Measurements from ENCODE around the gene ADRA2A. TPM values are rescaled to one million over a fixed set of nuclear protein-coding genes. Genes with fewer than 3 reads are reported as not detected.

Gene ADRA2A
- total and polyA plus RNA-seq, 12 donors, result 0.32 to 9.6 (median 2.9) TPM

DNA sequence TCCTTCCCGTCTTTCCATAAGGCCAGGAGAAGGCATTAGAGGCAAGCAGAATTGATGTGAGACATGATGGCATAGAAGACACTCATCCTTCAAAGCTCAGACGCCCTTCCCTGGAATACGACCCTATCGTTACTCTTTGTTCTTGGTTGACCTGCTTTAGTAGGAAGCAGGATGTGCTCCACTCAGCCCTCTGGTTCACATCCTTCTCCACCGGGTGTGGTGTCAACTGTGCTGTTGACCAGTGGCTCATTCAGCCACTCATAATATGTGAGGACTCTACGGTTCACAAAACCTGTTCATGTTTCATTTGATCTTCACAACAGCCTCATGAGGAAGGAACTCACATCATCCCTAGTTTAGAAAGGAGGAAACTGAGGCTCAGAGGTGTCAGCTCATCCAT lies 47.1 kb downstream of the ADRA2A start:
- intact Hi-C loops (cut with DNase I), result no loop called here
- no peak overlapping the region for H3K4me3 ChIP-seq
- no peaks in the 10 kb centered on the region for H3K27me3 ChIP-seq
- no peaks in the 10 kb centered on the region for H3K36me3 ChIP-seq (replicated peaks in 1 of 2)
- WGBS, 4 donors, result 83 to 86% (median 84%) methylated on average over 6 of the region's 6 CpGs
- no peaks in the 10 kb centered on the region for H3K4me1 ChIP-seq (replicated peaks in 1 of 2)
- TF ChIP-seq, protein P1, sequence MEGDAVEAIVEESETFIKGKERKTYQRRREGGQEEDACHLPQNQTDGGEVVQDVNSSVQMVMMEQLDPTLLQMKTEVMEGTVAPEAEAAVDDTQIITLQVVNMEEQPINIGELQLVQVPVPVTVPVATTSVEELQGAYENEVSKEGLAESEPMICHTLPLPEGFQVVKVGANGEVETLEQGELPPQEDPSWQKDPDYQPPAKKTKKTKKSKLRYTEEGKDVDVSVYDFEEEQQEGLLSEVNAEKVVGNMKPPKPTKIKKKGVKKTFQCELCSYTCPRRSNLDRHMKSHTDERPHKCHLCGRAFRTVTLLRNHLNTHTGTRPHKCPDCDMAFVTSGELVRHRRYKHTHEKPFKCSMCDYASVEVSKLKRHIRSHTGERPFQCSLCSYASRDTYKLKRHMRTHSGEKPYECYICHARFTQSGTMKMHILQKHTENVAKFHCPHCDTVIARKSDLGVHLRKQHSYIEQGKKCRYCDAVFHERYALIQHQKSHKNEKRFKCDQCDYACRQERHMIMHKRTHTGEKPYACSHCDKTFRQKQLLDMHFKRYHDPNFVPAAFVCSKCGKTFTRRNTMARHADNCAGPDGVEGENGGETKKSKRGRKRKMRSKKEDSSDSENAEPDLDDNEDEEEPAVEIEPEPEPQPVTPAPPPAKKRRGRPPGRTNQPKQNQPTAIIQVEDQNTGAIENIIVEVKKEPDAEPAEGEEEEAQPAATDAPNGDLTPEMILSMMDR (IDR thresholded peaks at IDR 0.05), result no peak
- H3K9me3 ChIP-seq (replicated peaks in 1 of 3), result no peaks in the 10 kb centered on the region
- no peak overlapping the region for H3K27ac ChIP-seq
- DNase-seq, result no peak

DNA sequence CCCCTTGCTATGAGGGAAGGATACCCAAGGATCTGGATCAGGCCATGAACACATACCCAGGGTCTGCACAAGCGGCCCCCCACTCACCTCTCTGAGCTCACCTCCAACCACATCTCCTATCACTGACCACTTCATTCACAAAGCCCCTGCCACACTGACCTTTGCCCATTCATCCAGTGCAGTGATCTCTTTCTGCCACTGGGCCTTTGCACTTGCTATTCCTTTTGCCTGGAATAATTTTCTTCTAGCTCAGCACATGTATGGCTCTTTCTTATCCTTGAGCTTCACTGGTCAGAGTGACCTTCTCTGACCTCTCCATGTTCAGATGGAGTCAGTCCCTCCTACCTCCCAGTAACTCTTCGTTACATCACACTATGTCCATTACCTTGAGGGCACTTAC lies 48.3 kb downstream of the ADRA2A start:
- Histone ChIP-seq H3K27ac (no peak overlapping the region), H3K27me3 (no peaks in the 10 kb centered on the region), H3K4me3 (no peak overlapping the region), H3K36me3 (replicated peaks in 1 of 2) (no peaks in the 10 kb centered on the region), H3K9me3 (replicated peaks in 1 of 3) (no peaks in the 10 kb centered on the region), H3K4me1 (replicated peaks in 1 of 2) (no peaks in the 10 kb centered on the region)
- intact Hi-C loops (cut with DNase I), result no loop called here
- 77 to 86% (median 85%) methylated on average over 2 of the region's 2 CpGs for WGBS, 4 donors
- TF ChIP-seq, protein P1 (IDR thresholded peaks at IDR 0.05), result no peak
- no peak for TF ChIP-seq POLR2A (IDR thresholded peaks at IDR 0.05)
- DNase-seq, result no peak

DNA sequence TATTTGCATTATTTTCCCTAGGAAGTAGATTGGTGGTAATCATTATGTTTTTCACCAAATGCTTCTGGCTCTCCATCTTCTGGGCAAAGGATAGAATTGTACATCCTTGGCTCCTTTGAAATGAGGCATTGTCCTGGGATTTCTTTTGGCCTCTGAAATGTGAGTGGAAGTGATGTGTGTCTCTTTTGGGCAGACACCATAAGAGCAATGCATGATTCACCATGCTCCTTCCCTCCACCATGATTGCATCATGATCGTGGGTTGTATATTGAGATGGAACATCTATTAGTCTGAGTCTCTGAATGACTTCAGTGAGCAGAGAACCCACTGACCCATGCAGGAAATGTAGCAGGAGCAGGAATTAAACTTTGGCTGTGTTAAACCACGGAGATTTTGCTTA lies 49.2 kb downstream of the ADRA2A start:
- no peaks in the 10 kb centered on the region for H3K27me3 ChIP-seq
- no peak overlapping the region for H3K4me3 ChIP-seq
- DNase-seq, result no peak
- H3K27ac ChIP-seq, result no peak overlapping the region
- WGBS, 4 donors, result 55 to 68% (median 57%) methylated on average over 2 of the region's 2 CpGs
- intact Hi-C loops (cut with DNase I), result no loop called here
- H3K4me1 ChIP-seq (replicated peaks in 1 of 2), result no peaks in the 10 kb centered on the region
- H3K36me3 ChIP-seq (replicated peaks in 1 of 2), result no peaks in the 10 kb centered on the region
- TF ChIP-seq, protein P1 (IDR thresholded peaks at IDR 0.05), result no peak
- TF ChIP-seq POLR2A (IDR thresholded peaks at IDR 0.05), result no peak
- no peaks in the 10 kb centered on the region for H3K9me3 ChIP-seq (replicated peaks in 1 of 3)

DNA sequence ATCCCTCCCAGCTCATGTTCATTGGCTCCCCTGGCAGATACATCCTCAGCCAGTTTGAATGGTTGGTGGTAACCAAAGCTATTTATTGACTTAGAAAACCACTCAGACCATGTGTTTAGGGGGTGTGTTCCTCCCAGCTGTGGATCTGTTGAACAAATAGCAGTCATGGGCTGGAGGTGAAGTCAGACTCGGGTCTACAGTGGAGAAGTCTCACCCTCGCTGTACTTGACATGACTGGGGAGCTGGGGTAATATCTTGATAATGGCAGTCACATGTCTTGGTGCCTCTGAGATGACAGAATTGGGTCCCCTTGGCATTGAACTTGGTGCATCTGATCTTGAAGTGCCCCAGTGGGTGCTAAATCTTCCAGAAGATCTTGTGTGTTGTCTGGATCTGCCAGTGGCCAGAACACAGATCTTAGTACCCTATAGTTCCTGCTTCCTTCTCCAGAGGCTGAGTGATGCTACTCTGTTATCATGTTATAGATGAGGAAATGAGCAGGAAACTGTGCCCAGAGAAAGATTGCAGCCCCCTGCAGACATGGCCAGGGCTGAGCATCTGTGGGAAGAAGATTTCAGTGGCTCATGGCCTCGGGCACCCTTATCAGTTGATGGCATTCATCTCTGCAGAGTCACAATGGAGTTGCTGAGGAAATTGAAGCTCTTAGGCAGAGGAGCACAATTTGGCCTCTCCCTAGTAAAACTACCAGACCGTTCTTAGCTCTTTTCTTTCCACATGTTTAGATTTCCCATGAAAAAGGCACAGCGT lies 50.4 kb downstream of the ADRA2A start:
- H3K9me3 ChIP-seq (replicated peaks in 1 of 3), result no peaks in the 10 kb centered on the region
- intact Hi-C loops (cut with DNase I), result no loop called here
- H3K4me1 ChIP-seq (replicated peaks in 1 of 2), result no peaks in the 10 kb centered on the region
- H3K36me3 ChIP-seq (replicated peaks in 1 of 2), result no peaks in the 10 kb centered on the region
- H3K27me3 ChIP-seq, result no peaks in the 10 kb centered on the region
- WGBS, 4 donors, result 61 to 77% (median 66%) methylated on average over 5 of the region's 5 CpGs
- H3K4me3 ChIP-seq, result no peak overlapping the region
- no peak overlapping the region for H3K27ac ChIP-seq
- TF ChIP-seq, protein P1 (IDR thresholded peaks at IDR 0.05), result no peak
- no peak for TF ChIP-seq POLR2A (IDR thresholded peaks at IDR 0.05)
- DNase-seq, result no peak
